Stimulated activated CD8-positive, alpha-beta memory T cell treated with anti-CD3 and anti-CD28 coated beads, Interleukin-2, amount 100 ng/mL, for 1 hour (primary cell): ENCODE measurements around the gene HPGD.

Experiments
- DNase-seq, 2 donors: peaks; one replicate each; pipeline ENCODE4 v3.0.0-alpha.2; 2020; ENCODE audit warnings: low read depth in 2 of 2

HPGD gene

GRCh38 chr4:174474457-174475075 is 47.7 kb downstream of the HPGD start:
- no peak for DNase-seq

GRCh38 chr4:174467107-174467506 is 55.2 kb downstream of the HPGD start:
- DNase-seq = no peak

- no peak for DNase-seq
These were observed 57.3 kb downstream of the HPGD start for GRCh38 chr4:174464949-174465348.

- no peak for DNase-seq
These were observed 60.7 kb downstream of the HPGD start for GRCh38 chr4:174461466-174462106.

- DNase-seq = no peak
These were observed 61.6 kb downstream of the HPGD start for GRCh38 chr4:174460684-174461083.

- DNase-seq = no peak
These were observed 64.8 kb downstream of the HPGD start for GRCh38 chr4:174457468-174457867.

GRCh38 chr4:174454815-174455473 is 67.3 kb downstream of the HPGD start:
- no peak for DNase-seq

GRCh38 chr4:174451718-174452296 is 70.5 kb downstream of the HPGD start:
- no peak for DNase-seq

- no peak for DNase-seq
These were observed 71.5 kb downstream of the HPGD start for GRCh38 chr4:174450786-174451125.

GRCh38 chr4:174449944-174450785 is 72.1 kb downstream of the HPGD start:
- DNase-seq = no peak

- DNase-seq = no peak
These were observed 73.1 kb downstream of the HPGD start for GRCh38 chr4:174449152-174449551.

GRCh38 chr4:174444390-174444789 is 77.9 kb downstream of the HPGD start:
- DNase-seq = no peak
